A673 (cell line): Measurements from ENCODE around the gene C21orf58. TPM values are rescaled to one million over a fixed set of nuclear protein-coding genes. Genes with fewer than 3 reads are reported as not detected.

Experiments used
- BruUV-seq: library from RNA; stranded (reverse); fragments of 400-500 nt; replicated peaks from 2 replicates; lab custom pipeline; 2021; lab: Mats Ljungman, UMichigan
- CTCF ChIA-PET: fragments of 300-600 bp; sonication (Branson Sonifier 250); formaldehyde crosslinking; loops from one replicate; lab custom pipeline; 2022; ENCODE audit warnings: antibody characterized with exemption; lab: Charles Lee
- POLR2A ChIA-PET: fragments of 300-600 bp; sonication (Branson Sonifier 250); formaldehyde crosslinking; loops from one replicate; lab custom pipeline; 2022; ENCODE audit warnings: antibody characterized with exemption; ENCODE audit not compliant: low non-redundant PET; lab: Charles Lee
- DNase-seq: peaks from one replicate; pipeline ENCODE4 v3.0.0-alpha.2; 2015; ENCODE audit warnings: low spot score
- H3K27ac ChIP-seq: fragments of 200-600 bp; sonication (generic); 2 replicates; pipeline ENCODE4 v1.5.1; 2016; ENCODE audit warnings: mixed run types, low read depth, mild to moderate bottlenecking, mixed read lengths, antibody characterized with exemption, low read length; ENCODE audit not compliant: poor library complexity, severe bottlenecking
- H3K27me3 ChIP-seq: fragments of 200-600 bp; sonication (generic); replicated peaks from 2 replicates; pipeline ENCODE4 v1.6.1; 2017; ENCODE audit warnings: mixed run types, low read depth, mild to moderate bottlenecking, mixed read lengths, antibody characterized with exemption, low read length; ENCODE audit not compliant: insufficient read depth, poor library complexity
- H3K36me3 ChIP-seq: fragments of 200-600 bp; sonication (generic); 2 replicates; pipeline ENCODE4 v1.6.1; 2016; ENCODE audit warnings: mixed run types, mild to moderate bottlenecking, mixed read lengths, antibody characterized with exemption, low read length; ENCODE audit not compliant: insufficient read depth, poor library complexity, severe bottlenecking
- H3K4me1 ChIP-seq: fragments of 200-600 bp; sonication (generic); 2 replicates; pipeline ENCODE4 v1.6.1; 2017; ENCODE audit warnings: mixed run types, mild to moderate bottlenecking, mixed read lengths, antibody characterized with exemption, low read length; ENCODE audit not compliant: insufficient read depth, poor library complexity, severe bottlenecking
- H3K4me3 ChIP-seq: fragments of 200-600 bp; sonication (generic); 2 replicates; pipeline ENCODE4 v1.5.1; 2016; ENCODE audit warnings: low read depth, mixed run types, mild to moderate bottlenecking, mixed read lengths, low read length; ENCODE audit not compliant: poor library complexity, severe bottlenecking
- H3K9me3 ChIP-seq: fragments of 200-600 bp; sonication (generic); 2 replicates; pipeline ENCODE4 v1.6.1; 2016; ENCODE audit warnings: mixed run types, low read depth, mild to moderate bottlenecking, mixed read lengths, antibody characterized with exemption, low read length; ENCODE audit not compliant: poor library complexity, severe bottlenecking
- CTCF ChIP-seq: fragments of 300-800, 200-600 bp; sonication (generic); conservative IDR thresholded peaks from 2 replicates; pipeline ENCODE4 v1.5.1; 2017; ENCODE audit warnings: low read depth, mild to moderate bottlenecking, antibody characterized with exemption, low read length, moderate library complexity, mixed read lengths
- EZH2 ChIP-seq: fragments of 200-600 bp; sonication (generic); IDR thresholded peaks from 2 replicates; pipeline ENCODE4 v1.6.1; 2017; ENCODE audit warnings: borderline replicate concordance, low read depth, mild to moderate bottlenecking, mixed read lengths, antibody characterized with exemption, low read length; ENCODE audit not compliant: poor library complexity, severe bottlenecking
- intact Hi-C: fragments of 100-400 bp; cut with micrococcal nuclease; formaldehyde crosslinking; loops from one replicate; pipeline ENCODE4 v1.10.0; 2022; ENCODE audit not compliant: unreplicated experiment
- total RNA-seq: library from RNA; stranded (reverse); gene quantifications from 2 replicates; pipeline ENCODE4 v1.2.3, GENCODE V29; 2021

The C21orf58 gene
- total RNA-seq, 1 experiment from 2014 or later: 41.2 TPM

GRCh38 chr21:46371204-46372013 lies 47.7 kb upstream of the C21orf58 start:
- Histone ChIP-seq H3K27me3 (no peaks in the 10 kb centered on the region), H3K36me3 (peaks cover 6% of the 10 kb centered on the region), H3K4me3 (no peak overlapping the region), H3K27ac (no peak overlapping the region), H3K9me3 (no peaks in the 10 kb centered on the region), H3K4me1 (no peaks in the 10 kb centered on the region)
- BruUV-seq: no TSS peak
- ChIA-PET POLR2A (no interaction called here), CTCF (no interaction called here)
- no peak for DNase-seq
- intact Hi-C loops: no loop called here
- TF ChIP-seq CTCF (no peak), EZH2 (no peak)

- no peak overlapping the region for H3K27ac ChIP-seq
- peaks cover 11% of the 10 kb centered on the region for H3K36me3 ChIP-seq
- DNase-seq: no peak
- TF ChIP-seq EZH2: no peak
- no peak for TF ChIP-seq CTCF
- no peaks in the 10 kb centered on the region for H3K4me1 ChIP-seq
- POLR2A ChIA-PET: no interaction called here
- no peaks in the 10 kb centered on the region for H3K9me3 ChIP-seq
- intact Hi-C loops: no loop called here
- H3K4me3 ChIP-seq: no peak overlapping the region
- CTCF ChIA-PET: no interaction called here
- H3K27me3 ChIP-seq: no peaks in the 10 kb centered on the region
- BruUV-seq: no TSS peak
Measured at GRCh38 chr21:46369520-46370235, 46.0 kb upstream of the C21orf58 start.

GRCh38 chr21:46368533-46369285 lies 45.0 kb upstream of the C21orf58 start:
- BruUV-seq: no TSS peak

More at GRCh38 chr21:46368533-46369285, 45.0 kb upstream of the C21orf58 start:
- intact Hi-C loops: no loop called here
- DNase-seq: no peak
- Histone ChIP-seq H3K27me3 (no peaks in the 10 kb centered on the region), H3K9me3 (no peaks in the 10 kb centered on the region), H3K4me3 (no peak overlapping the region), H3K27ac (no peak overlapping the region), H3K4me1 (no peaks in the 10 kb centered on the region), H3K36me3 (peaks cover 17% of the 10 kb centered on the region)
- ChIA-PET POLR2A (no interaction called here), CTCF (no interaction called here)
- no peak for TF ChIP-seq EZH2
- no peak for TF ChIP-seq CTCF
